Astrocyte of the cerebellum (primary cell): ENCODE data around the gene UBE2H.

Experiments used
- DNase-seq: peaks from one replicate; pipeline ENCODE4 v3.0.0-alpha.2; 2011; ENCODE audit warnings: low read depth
- H3K4me3 ChIP-seq: 2 replicates; pipeline ENCODE4 v1.5.1; 2011; ENCODE audit warnings: mild to moderate bottlenecking, low read depth, low read length, moderate library complexity
- in situ Hi-C: cut with HindIII; loops from 2 replicates; pipeline ENCODE4 v1.10.0; 2017; ENCODE audit warnings: low sequenced_read_pairs
- TF ChIP-seq, protein P1 (sequence below): IDR thresholded peaks from 2 replicates; pipeline ENCODE4 v1.5.1; 2012; ENCODE audit warnings: low read length, low read depth, moderate library complexity, mild to moderate bottlenecking; ENCODE audit errors: missing control alignments

The UBE2H gene

GRCh38 chr7:129952653-129953560 is at the start of gene UBE2H:
UBE2H (minus strand) TSS chr7:129952960; CDS start chr7:129952555, 405 bp downstream.
- TF ChIP-seq, protein P1, sequence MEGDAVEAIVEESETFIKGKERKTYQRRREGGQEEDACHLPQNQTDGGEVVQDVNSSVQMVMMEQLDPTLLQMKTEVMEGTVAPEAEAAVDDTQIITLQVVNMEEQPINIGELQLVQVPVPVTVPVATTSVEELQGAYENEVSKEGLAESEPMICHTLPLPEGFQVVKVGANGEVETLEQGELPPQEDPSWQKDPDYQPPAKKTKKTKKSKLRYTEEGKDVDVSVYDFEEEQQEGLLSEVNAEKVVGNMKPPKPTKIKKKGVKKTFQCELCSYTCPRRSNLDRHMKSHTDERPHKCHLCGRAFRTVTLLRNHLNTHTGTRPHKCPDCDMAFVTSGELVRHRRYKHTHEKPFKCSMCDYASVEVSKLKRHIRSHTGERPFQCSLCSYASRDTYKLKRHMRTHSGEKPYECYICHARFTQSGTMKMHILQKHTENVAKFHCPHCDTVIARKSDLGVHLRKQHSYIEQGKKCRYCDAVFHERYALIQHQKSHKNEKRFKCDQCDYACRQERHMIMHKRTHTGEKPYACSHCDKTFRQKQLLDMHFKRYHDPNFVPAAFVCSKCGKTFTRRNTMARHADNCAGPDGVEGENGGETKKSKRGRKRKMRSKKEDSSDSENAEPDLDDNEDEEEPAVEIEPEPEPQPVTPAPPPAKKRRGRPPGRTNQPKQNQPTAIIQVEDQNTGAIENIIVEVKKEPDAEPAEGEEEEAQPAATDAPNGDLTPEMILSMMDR, result no peak
- in situ Hi-C loops, result no loop called here
- H3K4me3 ChIP-seq, result peak within 1 kb of the TSS; percentile 93
- peak; percentile 71 for DNase-seq

- in situ Hi-C loops, result no loop called here
- TF ChIP-seq, protein P1, result no peak
- H3K4me3 ChIP-seq, result no peak overlapping the region
- DNase-seq, result no peak
Measured at GRCh38 chr7:129998446-129998845, 45.7 kb upstream of the UBE2H start.

DNA sequence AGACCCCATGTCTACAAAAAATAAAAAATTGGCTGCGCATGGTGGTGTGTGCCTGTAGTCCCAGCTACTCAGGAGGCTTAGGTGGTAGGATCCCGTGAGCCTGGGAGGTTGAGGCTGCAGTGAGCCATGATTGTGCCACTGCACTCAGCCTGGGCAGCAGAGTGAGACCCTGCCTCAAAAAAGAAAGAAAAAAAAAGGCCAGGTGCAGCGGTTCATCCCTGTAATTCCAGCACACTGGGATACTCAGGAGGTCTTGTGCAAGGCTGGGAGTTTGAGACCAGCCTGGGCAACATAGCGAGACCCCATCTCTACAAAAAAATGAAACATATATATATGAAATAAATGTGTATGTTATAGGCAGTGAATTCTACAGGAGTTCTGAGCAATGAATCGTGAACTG is 44.5 kb upstream of the UBE2H start:
- in situ Hi-C loops, result no loop called here
- no peak overlapping the region for H3K4me3 ChIP-seq
- TF ChIP-seq, protein P1, result no peak
- DNase-seq, result no peak

GRCh38 chr7:129993275-129993674 is 40.5 kb upstream of the UBE2H start:
- no peak for DNase-seq
- TF ChIP-seq, protein P1, result no peak
- H3K4me3 ChIP-seq, result no peak overlapping the region
- in situ Hi-C loops, result no loop called here

DNA sequence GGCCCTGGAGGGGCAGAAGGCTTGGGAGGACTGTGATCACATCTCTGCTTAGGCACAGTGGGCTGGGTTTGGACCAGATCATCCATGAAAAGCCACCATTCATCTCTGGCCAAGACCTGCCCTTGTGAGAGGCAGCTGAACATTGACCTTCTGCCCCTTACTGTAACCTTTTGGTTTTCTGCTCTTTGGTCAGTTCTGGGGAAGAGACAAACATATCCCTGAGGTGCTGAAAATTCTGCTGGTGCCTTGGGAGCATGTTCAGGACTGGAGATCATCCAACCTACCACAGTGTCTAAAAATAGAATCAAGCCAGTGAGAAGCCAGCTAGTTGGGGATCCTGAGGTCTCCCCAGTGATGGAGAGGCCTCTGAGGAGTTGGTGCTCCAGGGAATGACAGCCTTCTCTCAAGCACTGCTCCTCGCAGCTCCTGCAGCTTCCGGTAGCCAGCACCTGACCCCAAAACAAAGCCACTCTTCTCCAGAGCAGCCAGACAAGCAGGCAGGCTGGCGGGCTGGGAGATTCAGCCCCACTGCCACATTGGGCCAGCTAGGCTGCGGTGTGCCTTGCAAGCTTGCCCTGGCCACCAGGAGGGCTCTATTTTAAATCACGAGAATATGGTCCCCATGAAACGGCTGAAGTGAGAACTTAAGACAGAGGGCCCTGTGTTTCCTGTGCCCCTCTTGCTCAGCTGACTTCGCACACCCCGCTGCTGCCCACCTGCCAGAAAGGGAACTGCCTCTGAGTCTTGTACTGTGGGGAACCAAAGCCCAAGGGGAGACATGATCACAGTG is 37.8 kb upstream of the UBE2H start:
- H3K4me3 ChIP-seq, result no peak overlapping the region
- in situ Hi-C loops, result no loop called here

GRCh38 chr7:129989466-129989865 is 36.7 kb upstream of the UBE2H start:
- no peak overlapping the region for H3K4me3 ChIP-seq
- in situ Hi-C loops, result no loop called here
- no peak for DNase-seq
- TF ChIP-seq, protein P1, result no peak

More for the DNA sequence above, 37.8 kb upstream of the UBE2H start:
- DNase-seq, result no peak
- TF ChIP-seq, protein P1, result no peak
